ENCODE measurements around the gene AFMID. TPM values are rescaled to one million over a fixed set of nuclear protein-coding genes. Genes with fewer than 3 reads are reported as not detected.
"Not testable (repeated sequence)": the region's sequence is repeated elsewhere in the genome, so short reads cannot be mapped to it uniquely, and the experiment has no call there.

The AFMID gene
- total RNA-seq, 2 experiments from 2014 or later: 17.1 to 24.2 TPM

DNA sequence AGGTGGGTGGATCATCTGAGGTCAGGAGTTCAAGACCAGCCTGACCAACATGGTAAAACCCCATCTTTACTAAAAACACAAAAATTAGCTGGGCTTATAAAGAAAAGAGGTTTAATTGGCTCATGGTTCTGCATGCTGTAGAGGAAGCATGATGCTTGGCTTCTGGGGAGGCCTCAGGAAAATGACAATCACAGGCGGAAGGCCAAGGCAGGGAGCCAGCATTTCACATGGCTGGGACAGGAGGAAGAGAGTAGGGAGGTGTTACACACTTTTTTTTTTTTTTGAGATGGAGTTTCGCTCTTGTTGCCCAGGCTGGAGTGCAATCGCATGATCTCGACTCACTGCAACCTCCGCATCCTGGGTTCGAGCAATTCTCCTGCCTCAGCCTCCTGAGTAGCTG lies 47.9 kb downstream of the AFMID start:
- H3K4me3 Mint-ChIP-seq; H3K27ac Mint-ChIP-seq; H3K4me1 Mint-ChIP-seq; H3K36me3 Mint-ChIP-seq; H3K9me3 Mint-ChIP-seq (ENCODE audit: low read depth); ATAC-seq; DNase-seq; CTCF ChIA-PET: not testable (repeated sequence)
- H3K27me3 Mint-ChIP-seq: peaks cover 28% of the 10 kb centered on the region

DNA sequence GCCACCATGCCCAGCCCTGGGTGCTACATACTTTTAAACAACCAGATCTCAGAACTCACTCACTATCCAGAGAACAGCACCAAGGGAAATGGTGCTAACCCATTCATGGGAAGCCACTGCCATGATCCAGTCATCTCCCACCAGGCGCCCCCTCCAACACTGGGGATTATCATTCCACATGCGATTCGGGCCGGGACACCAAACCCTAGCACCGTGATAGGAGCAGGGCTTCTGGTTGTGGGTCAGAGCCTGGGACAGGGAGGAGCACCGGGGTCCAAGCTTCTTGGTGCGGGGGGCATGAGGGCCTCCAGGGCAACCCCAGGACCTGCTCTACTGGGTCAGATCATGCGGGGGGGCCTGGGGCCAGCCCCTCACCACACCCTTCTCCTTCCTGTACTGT lies 48.7 kb downstream of the AFMID start:
- DNase-seq: no peak
- Mint-ChIP-seq H3K27ac (no peak overlapping the region), H3K4me1 (peaks cover 3% of the 10 kb centered on the region), H3K27me3 (peaks cover 19% of the 10 kb centered on the region), H3K4me3 (no peak overlapping the region), H3K36me3 (no peaks in the 10 kb centered on the region), H3K9me3 (ENCODE audit: low read depth) (no peaks in the 10 kb centered on the region)
- ATAC-seq: no peak
- CTCF ChIA-PET: interaction anchor here (0.7 kb wide), 1 partner anchor 199 kb away, joined by 3 read pairs; no protein-coding TSS in a partner anchor

- Mint-ChIP-seq H3K27me3 (peaks cover 13% of the 10 kb centered on the region), H3K36me3 (no peaks in the 10 kb centered on the region), H3K9me3 (ENCODE audit: low read depth) (no peaks in the 10 kb centered on the region), H3K27ac (no peak overlapping the region), H3K4me3 (no peak overlapping the region), H3K4me1 (peaks cover 4% of the 10 kb centered on the region)
- no peak for DNase-seq
- CTCF ChIA-PET: interaction anchor here (1.2 to 2.3 kb wide), 3 partner anchors 10 to 16 kb away, joined by 4 to 8 read pairs (median 6); no protein-coding TSS in a partner anchor
- no peak for ATAC-seq
These were observed 49.4 kb downstream of the AFMID start for GRCh38 chr17:78236362-78237127.

DNA sequence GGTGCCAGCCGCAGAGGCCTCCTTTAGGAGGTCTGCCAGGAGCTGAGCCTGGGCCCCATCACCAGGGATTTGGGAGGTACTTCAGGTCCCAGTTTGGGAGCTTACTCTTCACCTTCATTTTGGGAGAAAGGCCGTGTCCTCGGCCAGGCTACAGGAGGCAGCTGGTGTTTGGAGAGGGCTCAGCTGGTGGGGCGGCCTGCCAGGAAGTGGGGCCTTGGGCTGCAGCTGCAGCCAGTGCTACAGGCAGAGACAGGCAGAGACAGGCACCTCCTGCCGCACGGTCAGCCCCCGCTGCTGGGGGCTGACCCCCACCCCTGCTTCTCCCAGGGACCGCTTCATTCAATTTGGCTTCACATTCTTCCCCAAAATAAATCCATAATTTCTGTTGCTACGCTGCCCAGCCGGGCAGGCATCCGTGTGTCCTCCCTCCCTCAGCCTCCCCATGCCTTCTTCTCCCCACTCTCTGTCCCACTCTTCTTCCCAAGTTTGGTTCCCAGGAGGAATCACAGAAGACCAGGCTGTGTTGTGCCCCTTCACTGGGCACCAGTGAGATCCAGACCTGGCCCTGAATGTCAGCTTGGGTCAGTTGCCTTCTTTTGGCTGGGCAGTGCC lies 50.3 kb downstream of the AFMID start:
- Mint-ChIP-seq H3K9me3 (ENCODE audit: low read depth) (no peaks in the 10 kb centered on the region), H3K27ac (no peak overlapping the region), H3K4me1 (peaks cover 11% of the 10 kb centered on the region), H3K27me3 (peaks cover 6% of the 10 kb centered on the region), H3K4me3 (no peak overlapping the region), H3K36me3 (no peaks in the 10 kb centered on the region)
- CTCF ChIA-PET: interaction anchor here (1.2 to 2.3 kb wide), 3 partner anchors 9 to 15 kb away, joined by 4 to 8 read pairs (median 6); no protein-coding TSS in a partner anchor
- no peak for DNase-seq
- ATAC-seq: no peak

DNA sequence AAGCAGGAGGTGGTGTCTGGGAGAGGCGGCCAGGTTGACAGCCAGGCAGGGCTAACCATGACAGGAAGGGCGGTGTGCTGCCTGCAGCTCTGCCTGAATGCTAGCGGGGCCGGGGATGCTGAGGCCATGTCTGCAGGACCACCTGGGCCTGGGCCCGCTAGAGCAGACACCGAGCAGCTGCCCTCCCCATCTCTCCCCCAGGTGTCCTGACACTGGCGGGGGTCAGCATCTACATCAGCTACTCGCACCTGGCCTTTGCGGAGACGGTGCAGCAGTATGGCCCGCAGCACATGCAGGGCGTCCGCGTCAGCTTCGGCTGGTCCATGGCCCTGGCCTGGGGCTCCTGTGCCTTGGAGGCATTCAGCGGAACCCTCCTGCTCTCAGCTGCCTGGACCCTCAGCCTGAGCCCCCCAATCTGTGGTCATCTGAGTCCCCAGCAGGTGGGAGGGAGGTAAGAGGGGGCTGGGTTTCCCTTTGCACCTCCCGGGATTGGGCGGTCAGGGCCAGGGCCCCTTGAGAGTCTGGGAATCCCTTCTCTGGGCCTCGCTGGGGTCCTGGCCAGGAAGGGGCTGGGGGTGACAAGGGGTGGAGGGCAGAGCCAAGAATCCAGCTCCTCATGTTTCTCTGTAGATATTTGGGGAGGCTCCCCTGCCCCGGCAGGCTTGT lies 51.8 kb downstream of the AFMID start:
- ATAC-seq: no peak
- Mint-ChIP-seq H3K27ac (no peak overlapping the region), H3K27me3 (no peaks in the 10 kb centered on the region), H3K4me1 (peaks cover 17% of the 10 kb centered on the region), H3K4me3 (no peak overlapping the region), H3K36me3 (no peaks in the 10 kb centered on the region), H3K9me3 (ENCODE audit: low read depth) (no peaks in the 10 kb centered on the region)
- no peak for DNase-seq
- CTCF ChIA-PET: interaction anchor here (2.3 kb wide), 1 partner anchor 12 kb away, joined by 8 read pairs; no protein-coding TSS in a partner anchor

DNA sequence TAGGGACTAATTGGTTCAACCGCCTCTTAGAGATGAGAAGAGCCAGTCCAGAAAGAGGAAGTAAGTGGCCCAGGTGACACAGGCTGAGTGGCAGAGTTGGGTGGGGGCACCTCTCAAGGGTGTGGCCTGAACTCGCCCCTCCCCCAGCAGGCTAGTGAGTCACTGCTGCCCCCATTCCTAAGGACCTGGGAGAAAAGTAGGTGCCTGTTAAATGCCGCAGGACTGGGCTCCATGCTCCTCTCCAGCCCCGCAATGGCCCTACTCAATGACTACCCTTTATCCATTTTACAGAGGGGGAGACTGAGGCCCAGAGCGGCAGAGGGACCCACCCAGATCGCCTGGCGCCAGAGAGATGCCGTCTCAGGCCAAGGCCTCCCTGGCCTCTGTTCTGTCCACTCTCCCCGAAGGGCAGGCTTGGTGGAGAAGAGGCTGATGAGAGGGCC lies 52.3 kb downstream of the AFMID start:
- no peak for DNase-seq
- H3K9me3 Mint-ChIP-seq (ENCODE audit: low read depth): no peaks in the 10 kb centered on the region
- no peaks in the 10 kb centered on the region for H3K27me3 Mint-ChIP-seq
- no peaks in the 10 kb centered on the region for H3K36me3 Mint-ChIP-seq
- no peak for ATAC-seq
- H3K4me3 Mint-ChIP-seq: no peak overlapping the region
- peaks cover 17% of the 10 kb centered on the region for H3K4me1 Mint-ChIP-seq
- CTCF ChIA-PET: interaction anchor here (1.6 kb wide), 1 partner anchor 12 kb away, joined by 5 read pairs; no protein-coding TSS in a partner anchor
- H3K27ac Mint-ChIP-seq: no peak overlapping the region

- Mint-ChIP-seq H3K4me3 (no peak overlapping the region), H3K27me3 (no peaks in the 10 kb centered on the region), H3K27ac (no peak overlapping the region), H3K36me3 (no peaks in the 10 kb centered on the region), H3K9me3 (ENCODE audit: low read depth) (no peaks in the 10 kb centered on the region), H3K4me1 (peaks cover 17% of the 10 kb centered on the region)
- no peak for DNase-seq
- ATAC-seq: no peak
- CTCF ChIA-PET: interaction anchor here (1.4 to 1.6 kb wide), 2 partner anchors 10 to 11 kb away, joined by 5 to 8 read pairs; no protein-coding TSS in a partner anchor
These were observed 53.0 kb downstream of the AFMID start for GRCh38 chr17:78240012-78240655.

GRCh38 chr17:78240839-78241238 lies 53.7 kb downstream of the AFMID start:
- Mint-ChIP-seq H3K27ac (no peak overlapping the region), H3K27me3 (no peaks in the 10 kb centered on the region), H3K4me1 (peaks cover 17% of the 10 kb centered on the region), H3K9me3 (ENCODE audit: low read depth) (no peaks in the 10 kb centered on the region), H3K36me3 (no peaks in the 10 kb centered on the region), H3K4me3 (no peak overlapping the region)
- DNase-seq: no peak
- no peak for ATAC-seq
- CTCF ChIA-PET: interaction anchor here (1.4 to 1.6 kb wide), 2 partner anchors 9 to 10 kb away, joined by 5 to 8 read pairs; no protein-coding TSS in a partner anchor

DNA sequence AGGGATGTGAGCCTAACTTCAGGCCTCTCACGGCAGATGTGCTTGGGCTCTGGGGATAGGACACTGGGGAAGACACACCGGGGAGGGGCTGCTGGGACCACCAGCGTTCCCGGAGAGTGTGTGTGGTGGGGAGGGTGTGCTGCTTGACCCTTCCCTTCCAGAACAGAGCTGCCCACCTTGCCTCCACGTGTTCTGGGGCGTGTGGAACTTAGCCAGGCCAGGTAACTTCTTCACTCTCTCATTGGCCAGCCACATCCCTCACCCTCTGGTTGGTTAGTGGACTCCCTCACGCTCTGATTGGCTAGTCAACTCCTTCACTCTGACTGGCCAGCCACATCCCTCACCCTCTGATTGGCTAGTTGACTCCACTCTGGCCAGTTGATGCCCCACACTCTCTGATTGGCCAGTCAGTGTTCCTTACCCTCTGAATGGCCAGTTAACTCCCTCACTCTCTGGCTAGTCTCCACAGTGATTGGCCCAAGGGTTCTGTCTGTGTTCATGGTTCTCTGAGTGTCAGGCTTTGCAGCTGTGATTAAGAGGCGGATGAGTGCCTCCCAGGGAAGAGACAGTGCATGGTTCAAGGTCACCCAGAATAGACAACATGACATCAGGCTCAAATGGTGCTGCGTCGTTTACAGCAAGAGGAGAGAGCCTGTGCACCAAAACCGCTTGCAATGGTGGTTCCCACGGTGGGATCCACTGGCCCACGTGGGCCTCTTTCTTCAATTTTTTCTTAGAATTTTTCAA lies 54.3 kb downstream of the AFMID start:
- CTCF ChIA-PET: interaction anchor here (0.8 to 1.6 kb wide), 4 partner anchors 8 to 205 kb away, joined by 4 to 8 read pairs (median 4); no protein-coding TSS in a partner anchor
- no peak overlapping the region for H3K27ac Mint-ChIP-seq
- H3K4me1 Mint-ChIP-seq: peaks cover 17% of the 10 kb centered on the region
- H3K36me3 Mint-ChIP-seq: no peaks in the 10 kb centered on the region
- no peak for DNase-seq
- H3K27me3 Mint-ChIP-seq: no peaks in the 10 kb centered on the region
- no peak for ATAC-seq
- H3K9me3 Mint-ChIP-seq (ENCODE audit: low read depth): no peaks in the 10 kb centered on the region
- H3K4me3 Mint-ChIP-seq: no peak overlapping the region

DNA sequence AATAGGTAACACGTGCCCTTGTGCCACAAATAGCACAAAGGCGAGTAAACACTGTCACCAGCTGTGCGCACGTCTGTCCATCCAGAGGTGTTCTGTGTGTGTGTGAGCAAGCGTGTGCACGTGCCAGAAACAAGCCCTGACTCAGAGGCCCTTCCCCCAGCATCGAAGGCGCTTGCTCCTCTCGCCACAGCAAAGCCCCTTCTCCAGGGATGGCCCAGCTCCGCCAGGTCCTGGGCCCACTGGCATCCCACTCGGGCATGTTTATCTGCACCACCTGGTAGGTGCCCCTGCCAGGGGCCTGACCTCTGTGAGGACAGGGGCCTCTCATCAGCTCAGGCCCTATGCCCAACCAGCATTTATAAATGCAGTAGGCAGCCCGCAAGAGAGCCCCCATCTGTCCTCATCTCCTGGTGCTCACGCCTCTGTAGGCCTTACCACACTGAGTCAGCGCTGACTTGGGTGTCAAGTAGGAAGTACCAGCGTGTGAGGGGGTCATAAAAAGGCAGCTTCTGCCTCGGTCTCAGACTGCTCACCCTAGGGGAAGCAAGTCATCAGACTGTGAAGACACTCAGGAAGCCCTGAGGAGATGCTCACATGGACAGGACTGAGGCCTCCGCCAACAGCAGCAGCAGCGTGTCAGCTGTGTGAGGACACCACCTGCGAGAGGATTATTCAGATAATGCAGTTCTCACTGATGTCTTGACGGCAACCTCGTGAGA lies 55.0 kb downstream of the AFMID start:
- ATAC-seq (peak; percentile 76), DNase-seq (peak; percentile 52)
- CTCF ChIA-PET: interaction anchor here (0.8 to 1.8 kb wide), 3 partner anchors 9 to 204 kb away, joined by 4 to 11 read pairs (median 4); no protein-coding TSS in a partner anchor
- peaks cover 5% of the 10 kb centered on the region for H3K27me3 Mint-ChIP-seq
- no peak overlapping the region for H3K27ac Mint-ChIP-seq
- peaks cover 17% of the 10 kb centered on the region for H3K4me1 Mint-ChIP-seq
- no peak overlapping the region for H3K4me3 Mint-ChIP-seq
- no peaks in the 10 kb centered on the region for H3K36me3 Mint-ChIP-seq
- H3K9me3 Mint-ChIP-seq (ENCODE audit: low read depth): no peaks in the 10 kb centered on the region

- Mint-ChIP-seq H3K27me3 (peaks cover 12% of the 10 kb centered on the region), H3K9me3 (ENCODE audit: low read depth) (no peaks in the 10 kb centered on the region), H3K27ac (no peak overlapping the region), H3K36me3 (no peaks in the 10 kb centered on the region), H3K4me1 (peaks cover 28% of the 10 kb centered on the region), H3K4me3 (no peak overlapping the region)
- CTCF ChIA-PET: interaction anchor here (1.3 kb wide), 1 partner anchor 162 kb away, joined by 6 read pairs; no protein-coding TSS in a partner anchor
- DNase-seq: no peak
- no peak for ATAC-seq
These were observed 60.1 kb downstream of the AFMID start for GRCh38 chr17:78247304-78247703.

All from activated CD8-positive, alpha-beta memory T cell treated with anti-CD3 and anti-CD28 coated beads, Interleukin-2, amount 10 ng/mL, durations not matched to agents 7 days and 5 days (primary cell).